Mesothelial cell of epicardium (in vitro differentiated cells): ENCODE data around the gene APOL3. TPM values are rescaled to one million over a fixed set of nuclear protein-coding genes. Genes with fewer than 3 reads are reported as not detected.

Source experiments
- DNase-seq, 2 experiments: peaks; one replicate each; pipeline ENCODE4 v3.0.0; 2021; ENCODE audit warnings: low spot score in 2 of 2; ENCODE audit not compliant: unreplicated experiment in 2 of 2
- H3K27ac Mint-ChIP-seq: 2 replicates; pipeline ENCODE4 v1.8.0; 2021; ENCODE audit warnings: mixed read lengths
- H3K27me3 Mint-ChIP-seq: 2 replicates; pipeline ENCODE4 v1.8.0; 2021; ENCODE audit warnings: low read depth, mixed read lengths
- H3K36me3 Mint-ChIP-seq: 2 replicates; pipeline ENCODE4 v1.8.0; 2021; ENCODE audit warnings: mixed read lengths
- H3K4me1 Mint-ChIP-seq: 2 replicates; pipeline ENCODE4 v1.8.0; 2021; ENCODE audit warnings: mixed read lengths
- H3K4me3 Mint-ChIP-seq: 2 replicates; pipeline ENCODE4 v1.8.0; 2021; ENCODE audit warnings: mild to moderate bottlenecking, moderate library complexity, mixed read lengths
- H3K9me3 Mint-ChIP-seq: 2 replicates; pipeline ENCODE4 v1.8.0; 2021; ENCODE audit warnings: mixed read lengths
- total RNA-seq: library from RNA; stranded (reverse); gene quantifications from 3 replicates; pipeline ENCODE4 v1.2.1, GENCODE V29; 2021
- TF ChIP-seq, protein P1 (sequence below): fragments of 200-600 bp; sonication (generic); IDR thresholded peaks from one replicate; pipeline ENCODE4 v1.5.0; 2021; ENCODE audit warnings: antibody characterized with exemption; ENCODE audit not compliant: unreplicated experiment

Gene APOL3
- total RNA-seq, 1 donor from 2014 or later = 1.8 TPM

GRCh38 chr22:36185828-36186624, 25.5 kb upstream of the APOL3 start:
- TF ChIP-seq, protein P1, sequence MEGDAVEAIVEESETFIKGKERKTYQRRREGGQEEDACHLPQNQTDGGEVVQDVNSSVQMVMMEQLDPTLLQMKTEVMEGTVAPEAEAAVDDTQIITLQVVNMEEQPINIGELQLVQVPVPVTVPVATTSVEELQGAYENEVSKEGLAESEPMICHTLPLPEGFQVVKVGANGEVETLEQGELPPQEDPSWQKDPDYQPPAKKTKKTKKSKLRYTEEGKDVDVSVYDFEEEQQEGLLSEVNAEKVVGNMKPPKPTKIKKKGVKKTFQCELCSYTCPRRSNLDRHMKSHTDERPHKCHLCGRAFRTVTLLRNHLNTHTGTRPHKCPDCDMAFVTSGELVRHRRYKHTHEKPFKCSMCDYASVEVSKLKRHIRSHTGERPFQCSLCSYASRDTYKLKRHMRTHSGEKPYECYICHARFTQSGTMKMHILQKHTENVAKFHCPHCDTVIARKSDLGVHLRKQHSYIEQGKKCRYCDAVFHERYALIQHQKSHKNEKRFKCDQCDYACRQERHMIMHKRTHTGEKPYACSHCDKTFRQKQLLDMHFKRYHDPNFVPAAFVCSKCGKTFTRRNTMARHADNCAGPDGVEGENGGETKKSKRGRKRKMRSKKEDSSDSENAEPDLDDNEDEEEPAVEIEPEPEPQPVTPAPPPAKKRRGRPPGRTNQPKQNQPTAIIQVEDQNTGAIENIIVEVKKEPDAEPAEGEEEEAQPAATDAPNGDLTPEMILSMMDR = no peak
- DNase-seq = no peak
- Mint-ChIP-seq H3K4me1 (peaks cover 10% of the 10 kb centered on the region), H3K27ac (no peak overlapping the region), H3K9me3 (no peaks in the 10 kb centered on the region), H3K27me3 (peaks cover 1% of the 10 kb centered on the region), H3K4me3 (no peak overlapping the region), H3K36me3 (peaks cover 3% of the 10 kb centered on the region)

DNA sequence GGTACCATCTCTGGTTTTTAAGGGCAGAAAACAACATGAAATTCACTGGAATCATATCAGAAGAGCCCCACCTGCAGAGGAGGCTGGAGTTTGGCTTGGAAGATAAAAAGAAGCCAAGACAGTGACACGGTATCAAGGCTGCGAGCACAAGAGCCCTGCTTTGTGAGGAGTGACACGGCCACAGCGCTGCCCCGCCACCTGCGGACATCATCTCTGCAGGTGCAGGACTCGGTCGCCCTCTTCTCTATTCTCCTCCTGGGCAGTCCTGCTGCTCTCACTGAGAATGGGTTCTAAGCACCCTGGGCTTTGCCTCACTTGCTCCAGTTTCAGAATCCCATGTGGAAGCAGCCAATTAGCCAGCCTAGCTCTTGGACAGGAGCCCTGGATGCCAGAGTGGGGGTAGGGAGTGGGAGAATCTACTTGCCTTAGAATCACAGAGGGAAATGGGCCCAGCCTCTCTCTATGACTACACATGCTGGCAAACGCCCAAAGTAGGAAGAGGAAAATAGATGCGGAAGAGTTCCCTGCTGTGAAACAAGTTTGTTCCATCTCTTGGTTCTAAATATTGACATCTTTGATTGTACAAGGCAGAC, 24.0 kb upstream of the APOL3 start:
- no peak overlapping the region for H3K27ac Mint-ChIP-seq
- no peak overlapping the region for H3K4me3 Mint-ChIP-seq
- TF ChIP-seq, protein P1 = no peak
- no peak for DNase-seq
- no peaks in the 10 kb centered on the region for H3K9me3 Mint-ChIP-seq
- peaks cover 1% of the 10 kb centered on the region for H3K27me3 Mint-ChIP-seq
- H3K4me1 Mint-ChIP-seq = peaks cover 10% of the 10 kb centered on the region
- H3K36me3 Mint-ChIP-seq = no peaks in the 10 kb centered on the region

- TF ChIP-seq, protein P1 = no peak
- no peaks in the 10 kb centered on the region for H3K36me3 Mint-ChIP-seq
- H3K4me1 Mint-ChIP-seq = peaks cover 10% of the 10 kb centered on the region
- H3K4me3 Mint-ChIP-seq = no peak overlapping the region
- no peak for DNase-seq
- H3K9me3 Mint-ChIP-seq = no peaks in the 10 kb centered on the region
- no peak overlapping the region for H3K27ac Mint-ChIP-seq
- H3K27me3 Mint-ChIP-seq = no peaks in the 10 kb centered on the region
Measured at GRCh38 chr22:36183446-36183845, 22.9 kb upstream of the APOL3 start.

DNA sequence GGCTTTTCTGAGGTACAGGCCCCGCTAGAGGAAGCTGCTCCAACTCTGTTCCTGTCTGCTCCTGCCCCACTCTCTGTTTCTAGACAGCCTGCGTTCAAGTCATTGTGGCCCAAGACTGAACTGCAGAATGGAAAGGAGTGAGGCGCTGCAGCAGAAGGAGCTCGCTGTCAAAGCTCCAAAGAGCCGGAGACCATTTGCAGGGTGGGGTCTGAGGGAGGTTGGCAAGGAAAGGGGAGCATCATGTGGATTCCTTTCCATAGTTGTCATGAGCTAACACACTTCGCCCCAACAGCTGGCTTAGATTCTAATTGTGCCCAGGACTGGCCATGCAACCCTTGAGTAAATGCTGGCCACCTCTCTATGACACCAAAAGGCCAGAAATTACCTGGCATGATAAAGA, 22.3 kb upstream of the APOL3 start:
- TF ChIP-seq, protein P1 = no peak
- Mint-ChIP-seq H3K36me3 (no peaks in the 10 kb centered on the region), H3K27ac (no peak overlapping the region), H3K4me3 (no peak overlapping the region), H3K27me3 (no peaks in the 10 kb centered on the region), H3K4me1 (peaks cover 10% of the 10 kb centered on the region), H3K9me3 (no peaks in the 10 kb centered on the region)
- DNase-seq = no peak

DNA sequence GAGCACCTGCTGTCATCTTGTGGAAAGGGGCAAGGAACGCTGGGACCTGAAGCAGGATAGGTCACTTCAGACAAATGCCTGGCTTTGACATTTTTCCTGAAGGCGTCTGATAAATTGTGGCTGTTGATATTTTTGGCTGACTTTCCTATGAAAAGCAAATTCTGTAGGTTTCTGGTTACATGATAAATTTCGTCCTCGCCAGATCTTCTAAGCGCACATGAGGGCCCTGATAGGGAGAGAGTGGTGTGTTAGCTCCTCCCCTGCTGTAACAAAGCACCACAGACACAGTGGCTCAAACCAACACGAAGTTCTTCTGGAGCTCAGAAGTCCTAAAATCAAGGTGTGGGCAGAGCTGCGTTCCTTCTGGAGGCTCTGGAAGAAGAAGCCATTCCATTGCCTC, 21.5 kb upstream of the APOL3 start:
- Mint-ChIP-seq H3K4me1 (peaks cover 10% of the 10 kb centered on the region), H3K9me3 (no peaks in the 10 kb centered on the region), H3K27ac (peak overlapping the region; percentile 73), H3K36me3 (no peaks in the 10 kb centered on the region), H3K27me3 (no peaks in the 10 kb centered on the region), H3K4me3 (no peak overlapping the region)
- TF ChIP-seq, protein P1 = no peak
- no peak for DNase-seq
